Colon (tissue), 2 donors: ENCODE data around the gene ASPN.

Experiments used
- FAIRE-seq: peaks from 2 replicates; lab custom pipeline; 2012; peaks lifted over from hg19 to GRCh38; lab: Jason Lieb, UNC
- donor health status: control.
- donor health status: control.

ASPN gene

GRCh38 chr9:92482329-92482728 is at the start of gene ASPN:
Gene ASPN, minus strand, starts transcription at chr9:92482506.
- no peak for FAIRE-seq

GRCh38 chr9:92530893-92531292 is 48.6 kb upstream of the ASPN start:
- no peak for FAIRE-seq

- FAIRE-seq = no peak
Measured at GRCh38 chr9:92529124-92529523, 46.8 kb upstream of the ASPN start.

- FAIRE-seq = no peak
Measured at GRCh38 chr9:92528522-92528849, 46.2 kb upstream of the ASPN start.

- no peak for FAIRE-seq
Measured at GRCh38 chr9:92527832-92528521, 45.7 kb upstream of the ASPN start.

GRCh38 chr9:92527291-92527828 is 45.1 kb upstream of the ASPN start:
- no peak for FAIRE-seq

- FAIRE-seq = no peak
Measured at GRCh38 chr9:92525306-92525705, 43.0 kb upstream of the ASPN start.

- no peak for FAIRE-seq
Measured at GRCh38 chr9:92524881-92525280, 42.6 kb upstream of the ASPN start.

- FAIRE-seq = no peak
Measured at GRCh38 chr9:92522983-92523970, 41.0 kb upstream of the ASPN start.

- FAIRE-seq = no peak
Measured at GRCh38 chr9:92520837-92521236, 38.5 kb upstream of the ASPN start.

GRCh38 chr9:92518199-92518598 is 35.9 kb upstream of the ASPN start:
- FAIRE-seq = no peak

- FAIRE-seq = no peak
Measured at GRCh38 chr9:92517046-92517445, 34.7 kb upstream of the ASPN start.

GRCh38 chr9:92516521-92516920 is 34.2 kb upstream of the ASPN start:
- FAIRE-seq = no peak

GRCh38 chr9:92514635-92515034 is 32.3 kb upstream of the ASPN start:
- no peak for FAIRE-seq

- no peak for FAIRE-seq
Measured at GRCh38 chr9:92513349-92513748, 31.0 kb upstream of the ASPN start.

- no peak for FAIRE-seq
Measured at GRCh38 chr9:92512622-92513021, 30.3 kb upstream of the ASPN start.

GRCh38 chr9:92510747-92511146 is 28.4 kb upstream of the ASPN start:
- no peak for FAIRE-seq

- no peak for FAIRE-seq
Measured at GRCh38 chr9:92509050-92509449, 26.7 kb upstream of the ASPN start.

- no peak for FAIRE-seq
Measured at GRCh38 chr9:92508018-92508820, 25.9 kb upstream of the ASPN start.

- FAIRE-seq = no peak
Measured at GRCh38 chr9:92507496-92507895, 25.2 kb upstream of the ASPN start.

- no peak for FAIRE-seq
Measured at GRCh38 chr9:92507005-92507404, 24.7 kb upstream of the ASPN start.

GRCh38 chr9:92506184-92506857 is 24.0 kb upstream of the ASPN start:
- FAIRE-seq = no peak
